Left ventricle myocardium inferior (tissue), 1 donor: Measurements from ENCODE around the gene LRTM1. TPM values are rescaled to one million over a fixed set of nuclear protein-coding genes. Genes with fewer than 3 reads are reported as not detected.

Experiments
- DNase-seq: peaks from one replicate; pipeline ENCODE4 v3.0.0-alpha.2; 2020
- H3K27ac ChIP-seq: fragments of 200-600 bp; replicated peaks from 2 replicates; pipeline ENCODE4 v1.8.0; 2021
- H3K27me3 ChIP-seq: fragments of 200-600 bp; 2 replicates; pipeline ENCODE4 v1.8.0; 2021; ENCODE audit warnings: low read depth
- H3K36me3 ChIP-seq: fragments of 200-600 bp; 2 replicates; pipeline ENCODE4 v1.8.0; 2021
- H3K4me1 ChIP-seq: fragments of 200-600 bp; 2 replicates; pipeline ENCODE4 v1.8.0; 2021
- H3K4me3 ChIP-seq: fragments of 200-600 bp; 2 replicates; pipeline ENCODE4 v1.8.0; 2021; ENCODE audit warnings: mild to moderate bottlenecking, moderate library complexity
- H3K9me3 ChIP-seq: fragments of 200-600 bp; replicated peaks from 2 replicates; pipeline ENCODE4 v1.8.0; 2021
- intact Hi-C: fragments of 100-400 bp; cut with micrococcal nuclease; formaldehyde crosslinking; loops from one replicate; pipeline ENCODE4 v1.11.0; 2022
- total RNA-seq: library from RNA; stranded (reverse); fragmentation: NEBNext Ultra II Directional; extraction: Animal tissue kit (Norgen Biotek cat#: 25700); gene quantifications from one replicate; pipeline ENCODE4 v1.2.1, GENCODE V29; 2021
- TF ChIP-seq, protein P1 (sequence below): fragments of 200-600 bp; IDR thresholded peaks from 2 replicates; pipeline ENCODE4 v1.8.0; 2021; ENCODE audit warnings: antibody characterized with exemption, mild to moderate bottlenecking, borderline replicate concordance
- donor health status: DM: no; HTN: yes; CAD: no; lungs with severe emphysema.

LRTM1 gene
- total RNA-seq, 1 donor from 2014 or later = not detected

DNA sequence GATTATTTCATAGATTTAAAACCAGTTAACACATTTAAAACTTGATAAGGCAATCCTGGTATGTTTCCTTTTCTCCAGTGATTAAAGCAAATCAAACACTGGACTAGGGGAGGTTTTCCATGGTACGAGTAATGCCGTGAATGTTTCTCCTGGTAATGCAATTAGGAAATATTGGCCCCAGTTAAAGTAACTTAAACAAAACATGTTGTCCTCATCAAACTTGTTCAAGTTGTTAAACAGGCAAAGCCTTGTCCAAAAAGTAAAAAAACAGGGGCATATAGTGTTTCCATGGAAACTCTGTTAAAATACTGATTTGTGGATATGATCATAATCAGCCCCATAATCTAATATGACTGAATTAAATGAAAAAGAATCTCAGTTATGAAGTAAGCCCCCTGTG, 13.1 kb upstream of the LRTM1 start:
- TF ChIP-seq, protein P1, sequence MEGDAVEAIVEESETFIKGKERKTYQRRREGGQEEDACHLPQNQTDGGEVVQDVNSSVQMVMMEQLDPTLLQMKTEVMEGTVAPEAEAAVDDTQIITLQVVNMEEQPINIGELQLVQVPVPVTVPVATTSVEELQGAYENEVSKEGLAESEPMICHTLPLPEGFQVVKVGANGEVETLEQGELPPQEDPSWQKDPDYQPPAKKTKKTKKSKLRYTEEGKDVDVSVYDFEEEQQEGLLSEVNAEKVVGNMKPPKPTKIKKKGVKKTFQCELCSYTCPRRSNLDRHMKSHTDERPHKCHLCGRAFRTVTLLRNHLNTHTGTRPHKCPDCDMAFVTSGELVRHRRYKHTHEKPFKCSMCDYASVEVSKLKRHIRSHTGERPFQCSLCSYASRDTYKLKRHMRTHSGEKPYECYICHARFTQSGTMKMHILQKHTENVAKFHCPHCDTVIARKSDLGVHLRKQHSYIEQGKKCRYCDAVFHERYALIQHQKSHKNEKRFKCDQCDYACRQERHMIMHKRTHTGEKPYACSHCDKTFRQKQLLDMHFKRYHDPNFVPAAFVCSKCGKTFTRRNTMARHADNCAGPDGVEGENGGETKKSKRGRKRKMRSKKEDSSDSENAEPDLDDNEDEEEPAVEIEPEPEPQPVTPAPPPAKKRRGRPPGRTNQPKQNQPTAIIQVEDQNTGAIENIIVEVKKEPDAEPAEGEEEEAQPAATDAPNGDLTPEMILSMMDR = no peak
- H3K4me1 ChIP-seq = no peaks in the 10 kb centered on the region
- no peaks in the 10 kb centered on the region for H3K9me3 ChIP-seq
- no peak overlapping the region for H3K27ac ChIP-seq
- DNase-seq = no peak
- no peaks in the 10 kb centered on the region for H3K36me3 ChIP-seq
- H3K27me3 ChIP-seq = no peaks in the 10 kb centered on the region
- no peak overlapping the region for H3K4me3 ChIP-seq
- intact Hi-C loops = no loop called here

DNA sequence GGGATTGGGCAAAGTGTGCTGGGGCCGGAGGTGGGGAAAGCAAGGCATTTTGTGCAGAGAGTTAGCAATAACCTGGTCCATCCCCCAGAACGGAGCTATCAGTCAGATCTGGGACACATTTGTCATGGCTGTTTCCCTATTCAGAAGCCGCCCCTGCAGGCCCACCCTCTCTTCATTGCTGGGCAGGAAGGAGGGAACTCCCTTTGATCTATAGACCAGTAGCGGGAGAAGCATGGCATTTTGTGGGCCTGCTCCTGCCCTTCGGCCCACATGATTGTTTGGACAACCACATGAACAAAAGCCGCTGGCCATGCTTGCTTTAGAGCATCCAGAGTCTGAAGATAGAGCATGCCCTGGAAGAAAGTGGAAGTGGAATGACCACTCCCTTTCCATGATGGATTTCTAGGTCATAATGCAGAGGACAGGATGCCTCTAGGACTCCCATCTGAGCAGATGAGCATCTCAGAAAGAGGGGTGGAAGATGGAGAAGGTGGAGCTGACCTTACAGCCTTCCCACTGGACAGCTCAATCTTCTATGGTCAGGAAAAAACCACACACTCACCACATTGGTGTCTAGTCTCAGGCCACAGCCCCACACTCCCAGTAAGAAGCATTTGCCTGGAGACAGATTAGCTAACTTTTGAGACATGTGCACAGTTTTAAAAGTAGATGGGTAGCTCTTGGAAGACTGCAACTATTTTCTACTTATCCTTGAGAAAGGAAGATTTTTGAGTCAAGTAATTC, 11.9 kb upstream of the LRTM1 start:
- Histone ChIP-seq H3K27ac (no peak overlapping the region), H3K36me3 (no peaks in the 10 kb centered on the region), H3K9me3 (no peaks in the 10 kb centered on the region), H3K27me3 (no peaks in the 10 kb centered on the region), H3K4me3 (no peak overlapping the region), H3K4me1 (no peaks in the 10 kb centered on the region)
- intact Hi-C loops = no loop called here
- TF ChIP-seq, protein P1 = no peak
- DNase-seq = no peak

DNA sequence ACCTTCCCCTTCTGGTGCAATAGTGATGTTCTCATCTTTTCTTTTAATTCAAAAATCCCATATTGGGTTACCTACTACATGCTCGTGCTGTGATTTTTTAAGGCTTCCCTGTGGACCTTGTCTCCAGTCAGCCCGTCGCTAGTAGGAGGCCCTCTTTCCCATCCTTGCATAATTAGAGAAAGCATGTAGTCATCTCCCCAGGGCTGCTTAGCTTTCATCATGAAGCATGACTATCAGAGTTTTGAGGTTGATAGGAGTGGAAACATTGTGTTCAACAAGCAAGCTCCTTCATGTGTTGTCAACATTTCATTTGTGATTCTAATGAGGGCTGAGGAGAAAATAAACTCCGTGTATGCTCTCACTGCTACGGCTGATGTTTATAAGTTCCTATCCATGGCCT, 8.7 kb upstream of the LRTM1 start:
- Histone ChIP-seq H3K4me3 (no peak overlapping the region), H3K9me3 (no peaks in the 10 kb centered on the region), H3K4me1 (peaks cover 10% of the 10 kb centered on the region), H3K27me3 (no peaks in the 10 kb centered on the region), H3K36me3 (no peaks in the 10 kb centered on the region), H3K27ac (no peak overlapping the region)
- DNase-seq = no peak
- TF ChIP-seq, protein P1 = no peak
- intact Hi-C loops = no loop called here

DNA sequence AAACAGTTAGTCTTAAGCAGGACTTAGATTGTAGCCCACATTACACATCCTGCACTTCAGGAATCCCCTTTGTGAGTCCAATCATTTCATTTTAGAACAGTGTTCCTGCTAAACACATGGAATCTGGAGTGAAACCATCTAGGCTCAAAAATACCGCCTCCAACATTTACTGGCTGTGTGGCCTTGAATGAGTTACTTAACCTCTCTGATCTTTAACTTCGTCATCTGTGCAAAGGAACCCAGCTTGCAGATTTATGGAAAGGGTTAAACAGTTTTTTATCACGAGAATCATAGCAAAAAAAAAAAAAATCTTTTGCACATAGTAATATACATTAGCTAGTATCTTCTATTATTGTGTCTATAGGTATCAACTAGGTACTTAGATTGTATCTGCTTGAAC, 8.0 kb upstream of the LRTM1 start:
- H3K9me3 ChIP-seq = no peaks in the 10 kb centered on the region
- no peaks in the 10 kb centered on the region for H3K36me3 ChIP-seq
- intact Hi-C loops = no loop called here
- H3K4me1 ChIP-seq = peaks cover 10% of the 10 kb centered on the region
- H3K4me3 ChIP-seq = no peak overlapping the region
- no peak for DNase-seq
- H3K27me3 ChIP-seq = no peaks in the 10 kb centered on the region
- no peak overlapping the region for H3K27ac ChIP-seq
- TF ChIP-seq, protein P1 = no peak

DNA sequence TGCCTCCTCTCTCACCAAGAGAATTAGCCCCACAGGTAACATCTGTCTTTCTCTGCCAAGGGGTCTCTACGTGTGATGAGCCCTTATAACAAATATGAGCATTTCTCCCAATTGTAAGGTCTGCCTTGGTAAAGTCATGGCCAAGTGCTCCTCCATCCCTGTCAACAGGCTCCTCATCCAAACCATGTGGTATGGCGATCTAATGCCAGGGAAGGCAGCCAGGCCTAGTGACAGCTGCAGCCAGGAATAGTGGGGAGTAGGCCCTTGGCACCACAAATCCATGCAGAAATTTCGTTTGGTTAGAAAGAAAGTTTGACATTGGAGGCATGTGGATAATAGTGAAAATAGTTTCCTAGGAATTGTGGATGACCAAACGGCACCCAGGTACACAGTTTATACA, 4.7 kb upstream of the LRTM1 start:
- TF ChIP-seq, protein P1 = no peak
- intact Hi-C loops = no loop called here
- Histone ChIP-seq H3K4me3 (no peak overlapping the region), H3K36me3 (no peaks in the 10 kb centered on the region), H3K27ac (no peak overlapping the region), H3K9me3 (no peaks in the 10 kb centered on the region), H3K27me3 (no peaks in the 10 kb centered on the region), H3K4me1 (peaks cover 10% of the 10 kb centered on the region)
- peak; percentile 36 for DNase-seq
